ENCODE measurements around the gene ZNF445.

GRCh38 chr3:44414517-44415090 is 62.9 kb downstream of the ZNF445 start:
- TF ChIP-seq CTCF (IDR thresholded peaks at IDR 0.05; ENCODE audit: insufficient read depth, low read length), result no peak
- TF ChIP-seq REST (IDR thresholded peaks at IDR 0.05; ENCODE audit: insufficient replicate concordance, low read depth), result no peak
- no peak for TF ChIP-seq POLR2AphosphoS5 (IDR thresholded peaks at IDR 0.05; ENCODE audit: low read depth)
- no peak for TF ChIP-seq GABPA (IDR thresholded peaks at IDR 0.05; ENCODE audit: low read depth)
- no peak for TF ChIP-seq SPI1 (IDR thresholded peaks at IDR 0.05; ENCODE audit: borderline replicate concordance, low read depth)
